ENCODE data around the gene ZFP36L2. TPM values are rescaled to one million over a fixed set of nuclear protein-coding genes. Genes with fewer than 3 reads are reported as not detected.
A peak's percentile ranks its signal among the peaks of the same experiment; 100 is the strongest.

Gene ZFP36L2
- total RNA-seq, 6 experiments from 2014 or later = 20.8 to 50.0 (median 33.6) TPM

GRCh38 chr2:43197588-43197896, 28.9 kb downstream of the ZFP36L2 start:
- Histone ChIP-seq H3K4me3 (no peak overlapping the region), H3K27ac (no peak overlapping the region), H3K27me3 (no peaks in the 10 kb centered on the region), H3K4me1 (peaks cover 0 to 33% (median 12%) of the 10 kb centered on the region in 4 donors), H3K36me3 (no peaks in the 10 kb centered on the region), H3K9me3 (no peaks in the 10 kb centered on the region)
- WGBS (ENCODE audit: insufficient coverage, low coverage, low lambda C conversion rate, missing lambda C conversion rate) = 100% methylated on average over 2 of the region's 5 CpGs
- no peak for DNase-seq
- ATAC-seq = no peak
- intact Hi-C loops (cut with DNase I) = no loop called here
- TF ChIP-seq POLR2A (IDR thresholded peaks at IDR 0.05) (no peak), CTCF (IDR thresholded peaks at IDR 0.05) (no peak)

GRCh38 chr2:43196768-43197587, 29.4 kb downstream of the ZFP36L2 start:
- H3K36me3 ChIP-seq = no peaks in the 10 kb centered on the region
- intact Hi-C loops (cut with DNase I) = no loop called here
- ATAC-seq (no peak), DNase-seq (no peak)
- H3K27me3 ChIP-seq = no peaks in the 10 kb centered on the region
- 68% methylated on average over 11 of the region's 12 CpGs for WGBS (ENCODE audit: insufficient coverage, low coverage, low lambda C conversion rate, missing lambda C conversion rate)
- no peak for TF ChIP-seq POLR2A (IDR thresholded peaks at IDR 0.05)
- TF ChIP-seq CTCF (IDR thresholded peaks at IDR 0.05) = no peak
- peaks cover 0 to 33% (median 12%) of the 10 kb centered on the region in 4 donors for H3K4me1 ChIP-seq
- no peak overlapping the region for H3K4me3 ChIP-seq
- H3K9me3 ChIP-seq = no peaks in the 10 kb centered on the region
- no peak overlapping the region for H3K27ac ChIP-seq

GRCh38 chr2:43194121-43194869, 32.1 kb downstream of the ZFP36L2 start:
- Histone ChIP-seq H3K36me3 (no peaks in the 10 kb centered on the region), H3K4me3 (peak overlapping the region in 2 of 3 donors; percentile 10 to 37), H3K9me3 (no peaks in the 10 kb centered on the region), H3K4me1 (peaks cover 0 to 42% (median 12%) of the 10 kb centered on the region in 4 donors), H3K27ac (peak overlapping the region; percentile 56 to 87 (median 78)), H3K27me3 (no peaks in the 10 kb centered on the region)
- TF ChIP-seq CTCF (IDR thresholded peaks at IDR 0.05) (no peak), POLR2A (IDR thresholded peaks at IDR 0.05) (no peak)
- 31% methylated on average over 10 of the region's 13 CpGs for WGBS (ENCODE audit: insufficient coverage, low coverage, low lambda C conversion rate, missing lambda C conversion rate)
- peak; percentile 82 to 93 (median 86) for ATAC-seq
- intact Hi-C loops (cut with DNase I) = no loop called here
- DNase-seq = peak; percentile 74 to 94 (median 90)

GRCh38 chr2:43193652-43194120, 32.7 kb downstream of the ZFP36L2 start:
- Histone ChIP-seq H3K36me3 (no peaks in the 10 kb centered on the region), H3K27me3 (no peaks in the 10 kb centered on the region), H3K9me3 (no peaks in the 10 kb centered on the region), H3K4me3 (no peak overlapping the region), H3K4me1 (peaks cover 0 to 42% (median 12%) of the 10 kb centered on the region in 4 donors), H3K27ac (peak overlapping the region; percentile 56 to 87 (median 78))
- intact Hi-C loops (cut with DNase I) = no loop called here
- TF ChIP-seq CTCF (IDR thresholded peaks at IDR 0.05) (no peak), POLR2A (IDR thresholded peaks at IDR 0.05) (no peak)
- DNase-seq (no peak), ATAC-seq (peak in 3 of 4 donors; percentile 0 to 25 (median 2))
- WGBS (ENCODE audit: insufficient coverage, low coverage, low lambda C conversion rate, missing lambda C conversion rate) = 19% methylated on average over 4 of the region's 4 CpGs

Data from right lobe of liver (tissue), 6 donors.